Activated T-cell treated with anti-CD3 and anti-CD28 coated beads, Interleukin-2, amount 50 U/mL, for 1 hour (primary cell): Measurements from ENCODE around the gene OGA.

Experiments
- DNase-seq: peaks from one replicate; pipeline ENCODE4 v3.0.0-alpha.2; 2020

OGA gene

GRCh38 chr10:101752241-101752640 lies 66.0 kb downstream of the OGA start:
- no peak for DNase-seq

- no peak for DNase-seq
These were observed 68.9 kb downstream of the OGA start for GRCh38 chr10:101749047-101750016.

GRCh38 chr10:101748496-101748895 lies 69.7 kb downstream of the OGA start:
- no peak for DNase-seq

GRCh38 chr10:101745074-101745696 lies 73.1 kb downstream of the OGA start:
- DNase-seq = no peak

GRCh38 chr10:101744267-101744666 lies 74.0 kb downstream of the OGA start:
- DNase-seq = no peak

GRCh38 chr10:101741938-101742337 lies 76.3 kb downstream of the OGA start:
- no peak for DNase-seq

GRCh38 chr10:101736666-101737065 lies 81.6 kb downstream of the OGA start:
- no peak for DNase-seq
